BLaER1 (cell line): Measurements from ENCODE around the gene POP7.
A peak's percentile ranks its signal among the peaks of the same experiment; 100 is the strongest.
"Not testable (repeated sequence)": the region's sequence is repeated elsewhere in the genome, so short reads cannot be mapped to it uniquely, and the experiment has no call there.

Experiments
- H3K27ac ChIP-seq: shearing (Covaris generic); formaldehyde crosslinking; 2 replicates; pipeline ENCODE4 v1.8.1; 2022
- H3K27me3 ChIP-seq: shearing (Covaris generic); formaldehyde crosslinking; 2 replicates; pipeline ENCODE4 v1.8.1; 2022
- H3K36me3 ChIP-seq: shearing (Covaris generic); formaldehyde crosslinking; 2 replicates; pipeline ENCODE4 v1.8.1; 2022
- H3K4me1 ChIP-seq: shearing (Covaris generic); formaldehyde crosslinking; 2 replicates; pipeline ENCODE4 v1.8.1; 2022
- H3K4me2 ChIP-seq: shearing (Covaris generic); formaldehyde crosslinking; 2 replicates; pipeline ENCODE4 v1.8.1; 2022
- H3K4me3 ChIP-seq: shearing (Covaris generic); formaldehyde crosslinking; 2 replicates; pipeline ENCODE4 v1.8.1; 2022
- H3K9ac ChIP-seq: shearing (Covaris generic); formaldehyde crosslinking; 2 replicates; pipeline ENCODE4 v1.8.1; 2022
- H3K9me3 ChIP-seq: shearing (Covaris generic); formaldehyde crosslinking; 2 replicates; pipeline ENCODE4 v1.8.1; 2022
- H4K20me1 ChIP-seq: shearing (Covaris generic); formaldehyde crosslinking; 2 replicates; pipeline ENCODE4 v1.8.1; 2022
- Cebpa-rat ChIP-seq: shearing (Covaris generic); IDR thresholded peaks from 2 replicates; pipeline ENCODE4 v1.8.1; 2022

Gene POP7

DNA sequence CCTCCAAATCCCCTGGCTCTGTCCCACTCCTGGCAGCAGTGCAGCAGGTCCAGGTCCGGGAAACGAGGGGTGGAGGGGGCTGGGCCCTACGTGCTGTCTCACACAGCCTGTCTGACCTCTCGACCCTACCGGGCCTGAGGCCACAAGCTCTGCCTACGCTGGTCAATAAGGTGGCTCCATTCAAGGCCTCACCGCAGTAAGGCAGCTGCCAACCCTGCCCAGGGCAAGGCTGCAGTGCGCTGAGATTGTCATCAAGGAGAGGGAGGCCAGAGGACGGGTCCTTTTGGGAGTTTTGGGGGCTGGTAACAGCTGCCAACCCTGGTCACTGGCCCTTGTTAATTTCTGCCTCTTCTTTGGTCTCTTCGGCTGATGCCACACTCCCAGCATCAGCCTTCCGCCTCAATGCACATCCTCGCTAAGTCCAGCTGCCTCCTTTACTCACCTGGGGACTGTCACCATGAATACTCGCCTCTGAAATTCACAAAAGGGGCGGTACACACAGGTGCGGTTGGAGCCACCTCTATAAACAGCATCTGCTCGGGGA, 17.9 kb downstream of the POP7 start:
- no peaks in the 10 kb centered on the region for H4K20me1 ChIP-seq
- no peak overlapping the region for H3K4me3 ChIP-seq
- no peak overlapping the region for H3K27ac ChIP-seq
- H3K4me1 ChIP-seq: peaks cover 13% of the 10 kb centered on the region
- peaks cover 43% of the 10 kb centered on the region for H3K27me3 ChIP-seq
- no peaks in the 10 kb centered on the region for H3K36me3 ChIP-seq
- H3K9ac ChIP-seq: no peak overlapping the region
- H3K9me3 ChIP-seq: peaks cover 6% of the 10 kb centered on the region; the same call in 1 of the 2 replicates
- no peak for TF ChIP-seq Cebpa-rat
- H3K4me2 ChIP-seq: no peak overlapping the region

GRCh38 chr7:100724364-100724763, 18.4 kb downstream of the POP7 start:
- not testable (repeated sequence) for H3K9me3 ChIP-seq, H3K27ac ChIP-seq, H3K4me2 ChIP-seq, H3K9ac ChIP-seq, H3K36me3 ChIP-seq, H4K20me1 ChIP-seq, H3K4me3 ChIP-seq
- peaks cover 41% of the 10 kb centered on the region for H3K27me3 ChIP-seq
- H3K4me1 ChIP-seq: peaks cover 13% of the 10 kb centered on the region

DNA sequence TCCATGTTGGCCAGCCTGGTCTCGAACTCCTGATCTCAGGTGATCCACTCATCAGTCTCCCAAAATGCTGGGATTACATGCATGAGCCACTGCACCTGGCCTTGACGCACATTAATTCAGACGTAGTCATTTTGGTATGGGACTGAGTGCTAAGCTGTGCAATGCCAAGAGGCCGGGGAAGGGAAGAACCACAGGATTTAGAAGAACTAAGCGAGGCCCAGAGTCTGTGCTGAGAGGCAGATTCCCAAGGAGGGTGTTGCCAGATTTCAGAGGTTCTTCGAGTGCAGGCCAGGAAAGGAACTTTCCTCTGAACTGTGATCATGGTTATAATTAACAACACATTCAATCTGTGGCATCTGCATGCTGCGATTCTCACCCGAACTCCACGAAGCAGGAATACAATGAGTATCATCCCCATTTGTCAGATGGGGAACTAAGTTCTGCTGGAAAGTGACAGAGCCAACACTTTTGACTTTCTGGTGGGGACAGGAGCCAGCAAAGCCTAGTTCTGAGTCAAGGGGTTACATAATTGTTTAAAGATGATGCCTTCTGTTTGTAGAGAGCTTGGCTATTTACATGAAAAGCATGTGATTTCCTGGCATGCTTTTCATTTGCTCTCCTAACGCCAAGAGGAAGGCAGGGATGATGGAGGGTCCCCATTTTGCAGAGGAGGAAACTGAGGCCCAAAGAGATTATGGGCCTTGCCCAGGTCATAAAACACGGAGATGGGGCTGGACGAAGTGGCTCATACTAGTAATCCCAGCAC, 21.3 kb downstream of the POP7 start:
- TF ChIP-seq Cebpa-rat: no peak
- H3K4me2 ChIP-seq: no peak overlapping the region
- H3K9ac ChIP-seq: 0 out of 2 replicates have a peak overlapping the region, but pooled peaks have one; percentile 8
- H3K36me3 ChIP-seq: no peaks in the 10 kb centered on the region
- H3K27me3 ChIP-seq: peaks cover 13% of the 10 kb centered on the region; the same call in 1 of the 2 replicates
- H3K4me1 ChIP-seq: no peaks in the 10 kb centered on the region
- no peaks in the 10 kb centered on the region for H3K9me3 ChIP-seq
- no peaks in the 10 kb centered on the region for H4K20me1 ChIP-seq
- H3K4me3 ChIP-seq: no peak overlapping the region
- no peak overlapping the region for H3K27ac ChIP-seq

DNA sequence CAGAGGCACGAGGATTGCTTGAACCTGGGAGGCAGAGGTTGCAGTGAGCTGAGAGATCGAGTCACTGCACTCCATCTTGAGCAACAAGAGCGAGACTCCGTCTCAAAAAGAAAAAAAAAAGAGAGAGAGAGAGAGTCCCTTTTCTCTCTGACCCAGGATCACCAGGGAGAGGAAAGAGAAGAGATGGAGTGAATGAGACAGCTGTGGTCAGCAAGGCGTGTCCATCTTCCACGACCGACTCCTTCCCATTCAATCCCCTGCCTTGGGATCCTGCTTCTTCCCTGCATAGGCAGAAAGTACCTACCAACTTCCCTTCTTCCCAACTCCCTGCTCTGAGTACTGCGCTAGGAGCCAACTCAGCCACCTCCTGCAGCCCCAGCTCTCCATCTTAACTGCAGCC, 22.3 kb downstream of the POP7 start:
- no peaks in the 10 kb centered on the region for H3K9me3 ChIP-seq
- no peaks in the 10 kb centered on the region for H3K36me3 ChIP-seq
- H3K4me1 ChIP-seq: no peaks in the 10 kb centered on the region
- H4K20me1 ChIP-seq: no peaks in the 10 kb centered on the region
- no peak overlapping the region for H3K4me3 ChIP-seq
- no peak overlapping the region for H3K9ac ChIP-seq
- H3K27me3 ChIP-seq: peaks cover 3% of the 10 kb centered on the region; the same call in 1 of the 2 replicates
- no peak overlapping the region for H3K4me2 ChIP-seq
- TF ChIP-seq Cebpa-rat: no peak
- no peak overlapping the region for H3K27ac ChIP-seq

DNA sequence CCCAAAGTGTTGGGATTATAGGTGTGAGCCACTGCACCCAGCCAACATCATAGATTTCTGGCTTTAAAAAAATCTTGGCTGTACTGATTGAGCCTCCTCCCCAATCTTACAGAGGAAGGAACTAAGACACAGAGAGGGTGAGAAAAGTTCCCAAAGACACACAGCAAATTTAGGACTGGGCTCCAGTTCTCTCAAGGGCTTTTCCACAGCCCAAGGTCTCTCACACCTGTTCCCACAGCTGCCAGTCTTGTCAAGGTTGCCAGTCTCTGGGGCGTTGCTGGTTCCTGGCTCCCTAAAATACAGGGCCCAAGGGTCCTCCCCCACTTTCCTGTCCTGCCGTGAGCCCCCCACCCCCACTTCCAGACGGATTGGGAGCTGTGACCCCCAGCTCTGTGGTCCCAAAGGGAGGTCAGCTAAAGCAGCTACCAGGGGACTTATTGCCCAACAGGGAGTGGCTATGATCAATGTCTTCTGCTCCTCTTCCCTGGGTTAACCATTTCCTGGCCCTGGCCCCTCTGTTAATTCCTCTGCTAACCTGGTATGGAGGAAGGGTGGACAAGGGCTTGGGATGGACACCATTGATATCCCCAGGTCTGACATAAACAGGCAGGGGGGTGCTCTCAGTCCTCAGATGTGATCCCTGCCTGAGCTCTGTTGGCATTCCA, 24.3 kb downstream of the POP7 start:
- Histone ChIP-seq H3K27me3 (no peaks in the 10 kb centered on the region), H3K4me3 (no peak overlapping the region), H3K36me3 (no peaks in the 10 kb centered on the region), H3K9me3 (no peaks in the 10 kb centered on the region), H3K9ac (no peak overlapping the region), H3K4me1 (no peaks in the 10 kb centered on the region), H3K27ac (no peak overlapping the region), H4K20me1 (no peaks in the 10 kb centered on the region), H3K4me2 (no peak overlapping the region)
- TF ChIP-seq Cebpa-rat: no peak

- Histone ChIP-seq H3K27me3 (no peaks in the 10 kb centered on the region), H3K4me2 (no peak overlapping the region), H3K4me3 (no peak overlapping the region), H4K20me1 (no peaks in the 10 kb centered on the region), H3K27ac (no peak overlapping the region), H3K9ac (no peak overlapping the region), H3K36me3 (no peaks in the 10 kb centered on the region), H3K9me3 (no peaks in the 10 kb centered on the region), H3K4me1 (no peaks in the 10 kb centered on the region)
- no peak for TF ChIP-seq Cebpa-rat
Observed at GRCh38 chr7:100731937-100732636, 26.2 kb downstream of the POP7 start.

DNA sequence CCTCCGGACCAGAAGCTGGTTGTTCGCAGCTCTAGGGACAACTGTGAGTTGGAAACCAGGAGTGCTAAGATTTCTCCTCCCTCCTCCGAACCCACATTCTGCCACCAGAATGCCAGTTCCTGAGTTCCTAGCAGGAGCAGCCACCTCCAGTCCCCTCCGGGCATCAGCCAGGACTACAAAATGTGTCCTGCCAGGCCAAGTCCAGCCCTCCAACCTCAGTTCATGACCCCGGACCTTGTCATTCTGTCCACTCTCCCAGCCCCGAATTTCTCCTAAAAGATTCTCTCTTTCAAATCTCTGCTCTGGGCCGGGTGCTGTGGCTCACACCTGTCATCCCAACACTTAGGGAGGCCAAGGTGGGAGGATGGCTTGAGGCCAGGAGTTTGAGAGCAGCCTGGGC, 29.8 kb downstream of the POP7 start:
- Histone ChIP-seq H3K4me2 (no peak overlapping the region), H3K4me1 (no peaks in the 10 kb centered on the region), H4K20me1 (no peaks in the 10 kb centered on the region), H3K9ac (no peak overlapping the region), H3K9me3 (no peaks in the 10 kb centered on the region), H3K36me3 (no peaks in the 10 kb centered on the region), H3K4me3 (no peak overlapping the region), H3K27ac (no peak overlapping the region), H3K27me3 (no peaks in the 10 kb centered on the region)
- no peak for TF ChIP-seq Cebpa-rat

DNA sequence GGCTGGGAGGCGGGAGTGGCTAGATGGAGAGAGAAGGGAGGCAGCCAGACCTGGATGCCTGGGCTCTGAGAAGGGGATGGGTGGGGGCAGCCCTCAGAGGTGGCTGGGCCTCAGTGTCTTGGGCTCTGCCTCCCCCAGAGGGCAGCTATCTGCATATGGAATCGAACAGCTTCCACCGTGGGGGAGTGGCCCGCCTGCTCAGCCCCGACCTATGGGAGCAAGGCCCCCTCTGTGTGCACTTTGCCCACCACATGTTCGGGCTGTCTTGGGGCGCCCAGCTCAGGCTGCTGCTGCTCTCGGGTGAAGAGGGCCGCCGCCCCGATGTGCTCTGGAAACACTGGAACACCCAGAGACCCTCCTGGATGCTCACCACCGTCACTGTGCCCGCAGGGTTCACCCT, 30.8 kb downstream of the POP7 start:
- H3K27me3 ChIP-seq: no peaks in the 10 kb centered on the region
- no peak for TF ChIP-seq Cebpa-rat

DNA sequence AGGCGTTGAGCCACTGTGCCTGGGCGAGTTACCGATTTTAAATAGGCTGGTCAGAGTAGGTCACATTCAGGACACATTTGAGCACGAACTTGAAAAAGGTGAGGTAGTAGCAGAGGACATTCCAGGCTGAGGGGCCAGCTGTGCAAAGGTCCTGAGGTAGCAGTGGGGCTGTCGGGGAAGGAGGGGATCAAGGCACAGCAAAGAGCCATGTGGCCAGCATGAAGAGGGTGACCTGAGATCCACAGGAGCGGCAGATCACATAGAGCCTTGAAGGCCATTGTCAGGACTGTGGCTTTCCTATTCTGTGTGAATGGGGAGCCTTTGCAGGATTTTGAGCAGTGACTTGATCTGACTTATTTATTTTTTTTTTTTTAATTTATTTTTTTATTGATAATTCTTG, 34.0 kb downstream of the POP7 start:
- H3K4me3 ChIP-seq: no peak overlapping the region
- H3K9ac ChIP-seq: no peak overlapping the region
- H3K4me2 ChIP-seq: no peak overlapping the region
- no peaks in the 10 kb centered on the region for H4K20me1 ChIP-seq
- no peaks in the 10 kb centered on the region for H3K9me3 ChIP-seq
- H3K27me3 ChIP-seq: peaks cover 9% of the 10 kb centered on the region
- no peak overlapping the region for H3K27ac ChIP-seq
- no peaks in the 10 kb centered on the region for H3K4me1 ChIP-seq
- no peak for TF ChIP-seq Cebpa-rat
- H3K36me3 ChIP-seq: no peaks in the 10 kb centered on the region

More for the DNA sequence above, 30.8 kb downstream of the POP7 start:
- Histone ChIP-seq H3K9me3 (no peaks in the 10 kb centered on the region), H3K9ac (no peak overlapping the region), H3K4me1 (no peaks in the 10 kb centered on the region), H3K27ac (no peak overlapping the region), H4K20me1 (no peaks in the 10 kb centered on the region), H3K4me3 (no peak overlapping the region), H3K36me3 (no peaks in the 10 kb centered on the region), H3K4me2 (no peak overlapping the region)

GRCh38 chr7:100744605-100745004, 38.7 kb downstream of the POP7 start:
- Histone ChIP-seq H3K4me3 (no peak overlapping the region), H3K4me2 (no peak overlapping the region), H3K27me3 (peaks cover 27% of the 10 kb centered on the region), H3K4me1 (no peaks in the 10 kb centered on the region), H3K36me3 (no peaks in the 10 kb centered on the region), H3K9me3 (no peaks in the 10 kb centered on the region), H3K9ac (no peak overlapping the region), H3K27ac (no peak overlapping the region), H4K20me1 (no peaks in the 10 kb centered on the region)
- TF ChIP-seq Cebpa-rat: no peak
